GM13976 (cell line): ENCODE measurements around the gene FUT7.

ENCODE experiments used
- DNase-seq: peaks from one replicate; pipeline ENCODE4 v3.0.0; 2012; ENCODE audit warnings: low spot score
- in situ Hi-C: fragments of 300-500 bp; cut with MboI; formaldehyde crosslinking; loops from one replicate; pipeline ENCODE4 v1.12.0; 2022; ENCODE audit warnings: low sequenced_read_pairs, mixed read lengths, inconsistent platforms; ENCODE audit not compliant: unreplicated experiment
- TF ChIP-seq, protein P1 (sequence below): IDR thresholded peaks from 2 replicates; pipeline ENCODE4 v1.5.1; 2012; ENCODE audit warnings: borderline replicate concordance, mild to moderate bottlenecking; ENCODE audit not compliant: insufficient read depth; ENCODE audit errors: extremely low read depth, missing control alignments, control extremely low read depth

FUT7 gene

DNA sequence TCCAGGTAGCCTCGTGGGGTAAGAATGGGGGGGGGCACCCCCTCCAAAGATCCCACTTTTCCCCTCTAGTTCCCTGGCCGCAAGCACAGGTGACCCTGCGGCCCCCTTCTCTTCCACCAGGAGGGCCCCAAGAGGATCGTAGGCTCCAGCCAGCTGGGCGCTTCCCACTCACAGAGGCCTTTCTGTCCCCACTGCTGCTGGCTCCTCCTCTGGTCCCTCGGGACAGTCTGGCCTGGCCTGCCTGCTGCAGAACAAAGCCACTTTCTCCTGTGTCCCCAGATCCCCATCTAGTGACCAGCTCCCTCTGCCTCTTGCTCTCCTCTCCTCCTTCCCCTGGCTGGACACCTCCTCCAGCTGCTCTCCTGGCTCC, 39.0 kb upstream of the FUT7 start:
- in situ Hi-C loops, result no loop called here
- DNase-seq, result peak; percentile 57
- TF ChIP-seq, protein P1, sequence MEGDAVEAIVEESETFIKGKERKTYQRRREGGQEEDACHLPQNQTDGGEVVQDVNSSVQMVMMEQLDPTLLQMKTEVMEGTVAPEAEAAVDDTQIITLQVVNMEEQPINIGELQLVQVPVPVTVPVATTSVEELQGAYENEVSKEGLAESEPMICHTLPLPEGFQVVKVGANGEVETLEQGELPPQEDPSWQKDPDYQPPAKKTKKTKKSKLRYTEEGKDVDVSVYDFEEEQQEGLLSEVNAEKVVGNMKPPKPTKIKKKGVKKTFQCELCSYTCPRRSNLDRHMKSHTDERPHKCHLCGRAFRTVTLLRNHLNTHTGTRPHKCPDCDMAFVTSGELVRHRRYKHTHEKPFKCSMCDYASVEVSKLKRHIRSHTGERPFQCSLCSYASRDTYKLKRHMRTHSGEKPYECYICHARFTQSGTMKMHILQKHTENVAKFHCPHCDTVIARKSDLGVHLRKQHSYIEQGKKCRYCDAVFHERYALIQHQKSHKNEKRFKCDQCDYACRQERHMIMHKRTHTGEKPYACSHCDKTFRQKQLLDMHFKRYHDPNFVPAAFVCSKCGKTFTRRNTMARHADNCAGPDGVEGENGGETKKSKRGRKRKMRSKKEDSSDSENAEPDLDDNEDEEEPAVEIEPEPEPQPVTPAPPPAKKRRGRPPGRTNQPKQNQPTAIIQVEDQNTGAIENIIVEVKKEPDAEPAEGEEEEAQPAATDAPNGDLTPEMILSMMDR, result no peak

DNA sequence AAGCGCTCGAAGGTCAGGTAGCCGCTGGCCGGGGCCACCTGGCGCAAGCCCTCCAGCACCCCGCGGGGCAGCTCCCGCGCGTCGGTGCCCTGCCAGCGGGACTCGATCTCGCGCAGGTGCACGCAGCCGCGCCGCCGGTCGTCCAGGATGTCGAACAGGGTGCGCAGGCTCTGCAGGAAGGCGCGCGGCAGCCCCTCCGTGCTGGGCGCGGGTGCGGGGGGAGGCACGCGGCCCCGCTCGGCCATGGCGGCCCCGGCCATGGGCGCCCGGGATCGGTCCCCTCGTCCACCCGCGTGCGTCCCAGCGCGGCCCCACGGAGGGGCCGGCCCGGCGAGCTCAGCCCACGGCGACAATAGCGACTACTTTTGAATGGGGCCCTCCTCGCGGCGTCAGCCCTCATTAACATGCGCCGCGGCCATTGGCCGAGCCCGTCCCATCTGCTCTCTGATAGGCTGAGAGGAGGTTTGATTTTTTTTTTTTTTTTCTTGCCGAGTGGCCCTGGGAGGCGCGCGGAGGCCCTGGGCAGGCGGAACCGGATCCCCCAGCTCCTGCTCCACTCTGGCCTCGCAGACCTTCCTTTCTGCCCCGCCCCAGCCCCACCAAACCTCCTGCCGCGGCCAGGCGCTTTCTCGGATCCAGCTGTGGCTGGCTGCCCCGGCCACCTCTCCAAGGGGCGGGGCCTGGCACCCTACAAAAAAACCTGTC, 38.5 kb upstream of the FUT7 start, which contains the start of gene SAPCD2:
Gene SAPCD2 (minus strand): TSS at position 357 of the 705 bp plus-strand sequence. CDS start 97 bp downstream, at position 260.
- peak; percentile 95 for DNase-seq
- TF ChIP-seq, protein P1, result no peak
- in situ Hi-C loops, result no loop called here

DNA sequence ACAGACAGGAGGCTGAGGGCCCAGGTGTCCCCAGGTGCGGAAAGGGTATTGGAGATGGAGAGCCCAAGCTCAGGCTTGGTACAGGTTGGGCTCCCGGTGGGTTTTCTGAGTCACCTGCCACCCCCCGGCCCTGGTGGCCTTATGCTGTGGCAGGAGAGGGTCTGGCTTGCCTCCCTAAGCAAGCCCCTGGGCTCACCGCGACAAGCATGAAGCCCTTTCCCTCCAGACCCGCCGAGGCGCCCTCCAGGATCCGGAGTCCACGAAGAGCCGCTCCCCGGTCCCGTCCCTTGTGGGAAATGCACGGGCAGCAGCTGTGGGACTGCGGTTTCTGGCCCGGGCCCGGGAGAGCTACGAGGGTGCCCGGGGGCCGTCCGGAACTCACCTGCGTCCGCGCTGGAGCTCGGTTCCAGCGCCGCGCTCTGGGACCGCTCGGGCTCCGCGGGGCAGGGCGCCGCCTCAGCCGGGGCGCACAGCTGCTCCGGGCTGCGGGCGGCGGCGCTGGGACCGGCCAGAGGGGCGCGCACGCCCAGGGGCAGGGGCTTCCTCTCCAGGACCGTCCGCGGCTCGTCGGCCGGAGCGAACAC, 37.7 kb upstream of the FUT7 start:
- TF ChIP-seq, protein P1, result no peak
- in situ Hi-C loops, result no loop called here
- peak; percentile 44 for DNase-seq

DNA sequence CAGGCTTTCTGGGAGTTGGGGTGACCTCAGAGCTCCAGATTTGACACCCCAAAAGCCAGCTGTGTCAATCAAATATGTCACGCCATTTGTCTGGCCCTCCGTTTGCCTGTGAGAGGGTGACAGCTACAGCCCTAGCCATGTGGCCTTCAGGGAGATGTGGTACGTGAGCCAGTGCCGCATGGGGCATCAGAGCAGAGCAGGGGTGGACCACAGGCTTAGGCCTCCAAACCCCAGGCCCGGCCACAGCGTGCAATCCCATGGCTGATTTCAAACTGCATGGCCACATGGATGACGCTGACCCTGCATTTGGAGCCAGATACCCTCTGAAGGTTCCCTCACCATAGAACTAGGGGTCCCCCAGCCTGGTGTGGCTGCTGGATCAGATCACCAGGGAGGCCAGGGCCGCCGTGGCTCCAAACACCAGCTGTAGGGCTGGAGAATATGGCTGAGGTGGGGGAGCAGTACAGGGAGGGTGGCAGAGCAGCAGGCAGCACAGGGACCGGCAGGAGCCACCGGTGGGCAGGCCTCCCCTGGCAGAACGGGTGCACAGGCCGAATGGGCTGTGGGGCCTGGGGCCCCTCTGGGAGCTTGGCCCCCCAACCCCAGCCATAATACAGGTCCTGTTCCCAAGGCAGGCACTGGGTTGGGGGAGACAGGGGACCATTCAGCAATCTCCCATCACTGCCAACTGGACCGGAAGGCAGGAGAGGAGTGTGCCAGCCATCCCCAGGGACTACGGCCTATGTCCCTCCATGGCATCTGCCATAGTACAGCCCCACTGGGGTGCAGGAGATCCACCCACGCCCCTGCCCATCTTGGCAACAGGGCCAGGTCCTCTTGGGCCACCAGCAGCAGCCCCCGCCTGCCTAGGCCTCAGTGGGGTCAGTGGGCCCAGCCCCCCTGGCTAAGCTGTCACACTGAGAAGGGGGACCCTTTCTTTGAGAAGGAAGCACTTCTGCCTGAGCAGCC, 36.9 kb upstream of the FUT7 start:
- no peak for DNase-seq
- in situ Hi-C loops, result no loop called here
- TF ChIP-seq, protein P1, result no peak

DNA sequence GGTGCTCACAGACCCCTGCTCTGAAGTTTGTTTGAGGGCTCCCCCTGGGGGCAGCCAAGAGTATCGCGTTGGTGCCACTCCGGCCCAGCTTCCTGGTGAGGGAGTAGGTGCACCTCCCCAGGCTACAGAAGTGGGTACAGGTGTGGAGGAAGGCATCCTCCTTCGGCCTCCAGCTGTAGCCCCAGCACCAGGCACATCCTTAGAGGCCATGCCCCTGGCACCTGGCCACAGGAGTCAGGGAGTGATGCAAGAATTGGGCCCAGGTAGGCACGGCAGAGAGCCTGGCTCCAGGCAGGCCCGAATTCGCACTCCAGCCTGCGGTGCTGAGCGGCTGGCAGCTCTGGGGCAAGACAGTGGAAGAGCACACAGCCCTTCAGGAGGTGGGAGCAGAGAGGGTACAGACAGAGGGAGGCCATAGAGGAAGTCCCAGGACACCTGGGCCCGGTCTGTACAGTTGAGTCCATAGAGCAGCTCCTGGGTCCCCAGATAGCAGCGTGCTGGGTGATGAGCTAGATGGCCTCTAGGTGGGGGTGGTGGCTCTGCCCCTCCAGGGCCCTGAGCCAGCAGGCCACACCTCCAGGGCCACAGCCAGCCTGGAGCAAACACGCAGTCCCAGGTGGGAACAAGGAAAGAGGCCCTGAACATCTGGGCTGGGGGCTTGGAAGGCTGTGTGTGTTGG, 36.1 kb upstream of the FUT7 start:
- DNase-seq, result peak; percentile 90
- TF ChIP-seq, protein P1, result peak; percentile 76
- in situ Hi-C loops, result no loop called here

DNA sequence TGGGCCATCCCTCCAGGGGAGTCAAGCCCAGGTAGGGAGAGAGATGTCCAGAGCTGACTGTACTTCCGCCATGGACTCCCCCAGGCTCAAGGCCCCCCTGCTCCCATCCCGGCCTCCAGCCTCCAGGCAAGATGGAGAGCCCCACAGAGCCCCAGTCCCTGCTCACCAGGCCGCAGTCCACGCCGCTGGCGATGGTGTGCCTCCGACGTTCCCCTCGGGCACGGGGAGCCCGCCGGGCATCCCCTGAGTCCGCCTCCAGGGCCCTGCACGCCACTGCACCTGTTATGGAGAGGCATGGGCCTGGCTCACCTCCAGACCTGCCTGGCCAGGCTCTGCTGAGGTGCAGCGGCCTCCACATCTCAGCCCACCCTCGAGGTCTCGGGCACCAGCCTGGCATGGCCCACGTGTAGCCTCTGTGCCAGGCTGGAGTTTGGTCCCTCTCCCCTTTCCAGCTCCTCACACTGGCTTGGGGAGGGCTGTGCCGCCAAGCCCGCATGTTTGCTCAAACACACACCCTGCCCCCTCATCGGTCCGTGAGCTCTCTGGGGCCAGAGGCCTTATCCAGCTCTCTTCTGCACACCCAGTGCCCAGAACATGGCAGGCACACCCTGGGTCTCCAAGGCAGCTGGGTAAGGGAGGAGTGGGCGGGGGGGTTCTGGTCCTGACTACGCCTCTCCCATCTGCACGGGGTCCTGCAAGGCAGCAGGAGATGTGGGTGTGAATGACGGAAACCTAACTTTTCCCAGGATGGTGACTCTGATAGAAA, 34.4 kb upstream of the FUT7 start:
- TF ChIP-seq, protein P1, result no peak
- no peak for DNase-seq
- in situ Hi-C loops, result no loop called here
